Measurements from ENCODE around the gene MAP4K3. TPM values are rescaled to one million over a fixed set of nuclear protein-coding genes. Genes with fewer than 3 reads are reported as not detected.
A peak's percentile ranks its signal among the peaks of the same experiment; 100 is the strongest.

The MAP4K3 gene
- total and polyA plus RNA-seq, 2 of the 8 experiments (the other 6 are each of a cell fraction or from before 2014, with no cell fraction given): 11.4 to 63.0 TPM

GRCh38 chr2:39304200-39304599 lies 132.9 kb downstream of the MAP4K3 start:
- no peak overlapping the region for H2BK5ac ChIP-seq (ENCODE audit: low read depth, low read length)
- no peaks in the 10 kb centered on the region for H3K79me2 ChIP-seq (ENCODE audit: control insufficient read depth in 1 of 2, insufficient read depth in 2 of 2, low read length in 2 of 2)
- no peaks in the 10 kb centered on the region for H3K9me3 ChIP-seq (ENCODE audit: insufficient read depth in 2 of 2, low read depth in 1 of 2, low read length in 1 of 2)
- DNase-seq (ENCODE audit: low read depth in 1 of 2, low spot score in 2 of 2) (no peak), FAIRE-seq (peak; percentile 19)
- H2AFZ ChIP-seq (ENCODE audit: low read length): no peak overlapping the region
- H4K20me1 ChIP-seq (replicated peaks in 1 of 2; ENCODE audit: control insufficient read depth in 1 of 2, insufficient read depth in 2 of 2, low read length in 2 of 2): no peaks in the 10 kb centered on the region
- no peak overlapping the region for H3K18ac ChIP-seq (ENCODE audit: extremely low read depth, low read length)
- H3K9ac ChIP-seq (replicated peaks in 1 of 4; ENCODE audit: extremely low read depth in 1 of 4, low read depth in 3 of 4, low read length in 3 of 4): no peak overlapping the region; a peak in 1 of 7 replicates
- H3K14ac ChIP-seq (ENCODE audit: insufficient read length): no peak overlapping the region
- no peaks in the 10 kb centered on the region; a peak in 1 of 8 replicates for H3K36me3 ChIP-seq (ENCODE audit: control insufficient read depth in 2 of 4, insufficient read depth in 4 of 4, low read length in 3 of 4)
- no peak overlapping the region for H4K5ac ChIP-seq (ENCODE audit: insufficient read length, low read depth, low read length)
- H4K91ac ChIP-seq (replicated peaks; ENCODE audit: insufficient read length, low read length): no peak overlapping the region
- H3K56ac ChIP-seq (replicated peaks; ENCODE audit: insufficient read length, low read depth, low read length): no peak overlapping the region
- H4K8ac ChIP-seq (ENCODE audit: extremely low read depth, insufficient read depth, low read length): no peak overlapping the region
- WGBS, 2 experiments (ENCODE audit: extremely low coverage in 1 of 2, insufficient coverage in 1 of 2, insufficient read length in 1 of 2, insufficient replicate concordance in 2 of 2, low coverage in 1 of 2, low lambda C conversion rate in 2 of 2, missing lambda C conversion rate in 1 of 2): 100% methylated on average over 1 of the region's 1 CpG; no CpG with 5 or more reads in 1 of the 2 experiments
- H3K79me1 ChIP-seq (ENCODE audit: low read depth, low read length): no peaks in the 10 kb centered on the region
- H2BK20ac ChIP-seq (ENCODE audit: low read length): no peak overlapping the region
- H2BK15ac ChIP-seq (ENCODE audit: low read length): no peak overlapping the region
- H3K23ac ChIP-seq (ENCODE audit: insufficient read length): no peak overlapping the region
- CTCF ChIA-PET (ENCODE audit: partially characterized antibody): no interaction called here
- no peak overlapping the region for H2AK5ac ChIP-seq (ENCODE audit: low read depth, low read length)
- no peak overlapping the region for H3K4me3 ChIP-seq (ENCODE audit: extremely low read depth in 1 of 4, insufficient read depth in 2 of 4, low read depth in 3 of 4, low read length in 4 of 4)
- no peak overlapping the region for H3K4ac ChIP-seq (replicated peaks; ENCODE audit: insufficient read length, low read depth, low read length)
- no peak for TF ChIP-seq RFX5 (IDR thresholded peaks at IDR 0.05; ENCODE audit: borderline replicate concordance, low read depth, low read length)
- TF ChIP-seq SAP30 (IDR thresholded peaks at IDR 0.05; ENCODE audit: insufficient read depth, insufficient replicate concordance, low read length): no peak
- no peak for TF ChIP-seq SUZ12 (IDR thresholded peaks at IDR 0.05; ENCODE audit: low read length)
- TF ChIP-seq CHD2 (IDR thresholded peaks at IDR 0.05; ENCODE audit: low read length): no peak
- TF ChIP-seq TAF7 (optimal IDR thresholded peaks at IDR 0.05; ENCODE audit: borderline replicate concordance, low read depth, low read length): no peak
- no peak for TF ChIP-seq ZNF274 (IDR thresholded peaks at IDR 0.05; ENCODE audit: borderline replicate concordance, extremely low read depth, low read length)
- no peak for TF ChIP-seq USF2 (IDR thresholded peaks at IDR 0.05; ENCODE audit: low read length)
- no peak for TF ChIP-seq E2F6 (IDR thresholded peaks at IDR 0.05)
- TF ChIP-seq POU5F1 (IDR thresholded peaks at IDR 0.05; ENCODE audit: low read depth, low read length): no peak
- TF ChIP-seq PHF8 (conservative IDR thresholded peaks at IDR 0.05; ENCODE audit: low read depth, low read length): no peak
- no peak overlapping the region for H3K4me2 ChIP-seq (ENCODE audit: insufficient read depth in 1 of 2, low read depth in 2 of 2, low read length in 2 of 2)
- no peak overlapping the region for H2BK120ac ChIP-seq (replicated peaks; ENCODE audit: low read depth, low read length)
- no peaks in the 10 kb centered on the region for H3K27me3 ChIP-seq (replicated peaks in 1 of 4; ENCODE audit: control insufficient read depth in 3 of 4, extremely low read depth in 1 of 4, insufficient read depth in 3 of 4, low read length in 3 of 4)
- no peak overlapping the region for H3K27ac ChIP-seq (ENCODE audit: low read depth, low read length)
- no peak overlapping the region for H2BK12ac ChIP-seq (ENCODE audit: low read depth, low read length)
- peaks cover 0 to 3% (median 1%) of the 10 kb centered on the region in 4 experiments; a peak in 1 of 7 replicates for H3K4me1 ChIP-seq (replicated peaks in 1 of 4; ENCODE audit: control insufficient read depth in 3 of 4, insufficient read depth in 4 of 4, low read length in 3 of 4)
- POLR2A ChIA-PET (ENCODE audit: partially characterized antibody): no interaction called here
- H3K23me2 ChIP-seq (ENCODE audit: low read depth, low read length): no peaks in the 10 kb centered on the region
